Breast epithelium (tissue), 4 donors: Measurements from ENCODE around the gene SMARCD3. TPM values are rescaled to one million over a fixed set of nuclear protein-coding genes. Genes with fewer than 3 reads are reported as not detected.

Experiments
- DNase-seq, 2 donors: peaks; one replicate each; pipeline ENCODE4 v3.0.0-alpha.2; 2019; ENCODE audit warnings: low spot score in 2 of 2
- H3K27ac ChIP-seq, 2 donors: fragments of 200-600 bp; sonication (generic) in 1 of 2; one replicate each; pipeline ENCODE4 v1.5.1; 2016 to 2019; ENCODE audit warnings: mild to moderate bottlenecking in 1 of 2
- H3K27me3 ChIP-seq, 2 donors: fragments of 200-600 bp; sonication (generic) in 1 of 2; one replicate each; pipeline versions ENCODE4 v1.5.1 to v1.6.0; 2017 to 2019; ENCODE audit warnings: control low read depth in 1 of 2, mild to moderate bottlenecking in 1 of 2
- H3K36me3 ChIP-seq: fragments of 200-600 bp; one replicate; pipeline ENCODE4 v1.5.1; 2019
- H3K4me1 ChIP-seq, 2 donors: fragments of 200-600 bp; sonication (generic); one replicate each; pipeline ENCODE4 v1.5.1; 2016 to 2019; ENCODE audit warnings: control low read depth in 1 of 2
- H3K4me3 ChIP-seq, 3 donors: fragments of 200-600 bp; sonication (generic); 1 replicate in 2 of 3; 2 replicates in 1 of 3; pipeline ENCODE4 v1.5.1; 2016 to 2019; ENCODE audit warnings: mild to moderate bottlenecking in 3 of 3, moderate library complexity in 2 of 3
- H3K9me3 ChIP-seq, 2 donors: fragments of 200-600 bp; sonication (generic) in 1 of 2; one replicate each; pipeline ENCODE4 v1.5.1; 2016 to 2019; ENCODE audit warnings: control low read depth in 1 of 2
- POLR2A ChIP-seq: fragments of 450-650 bp; IDR thresholded peaks from one replicate; pipeline ENCODE4 v1.6.1; 2016; ENCODE audit warnings: antibody characterized with exemption, mild to moderate bottlenecking, moderate library complexity
- POLR2AphosphoS5 ChIP-seq, 3 donors: sonication (generic); formaldehyde crosslinking; IDR thresholded peaks; one replicate each; pipeline ENCODE4 v1.6.1; 2017; ENCODE audit warnings: antibody characterized with exemption in 3 of 3
- intact Hi-C: fragments of 100-400 bp; cut with DNase I; formaldehyde crosslinking; loops from one replicate; pipeline ENCODE4 v1.15.1; 2023; ENCODE audit warnings: low total_unique reads
- total RNA-seq, 3 donors: library from RNA; depleted of rRNA; stranded (reverse); fragments of >200 nt; gene quantifications; one replicate each; pipeline ENCODE4 v1.1.0, GENCODE V29; 2016
- TF ChIP-seq, protein P1 (sequence below), 3 donors: fragments of 450-650 bp; IDR thresholded peaks; one replicate each; pipeline ENCODE4 v1.5.1; 2016 to 2017; ENCODE audit warnings: antibody characterized with exemption in 3 of 3, mild to moderate bottlenecking in 3 of 3, moderate library complexity in 3 of 3

The SMARCD3 gene
- total RNA-seq, 3 donors from 2014 or later: 21.3 to 69.5 (median 43.5) TPM

DNA sequence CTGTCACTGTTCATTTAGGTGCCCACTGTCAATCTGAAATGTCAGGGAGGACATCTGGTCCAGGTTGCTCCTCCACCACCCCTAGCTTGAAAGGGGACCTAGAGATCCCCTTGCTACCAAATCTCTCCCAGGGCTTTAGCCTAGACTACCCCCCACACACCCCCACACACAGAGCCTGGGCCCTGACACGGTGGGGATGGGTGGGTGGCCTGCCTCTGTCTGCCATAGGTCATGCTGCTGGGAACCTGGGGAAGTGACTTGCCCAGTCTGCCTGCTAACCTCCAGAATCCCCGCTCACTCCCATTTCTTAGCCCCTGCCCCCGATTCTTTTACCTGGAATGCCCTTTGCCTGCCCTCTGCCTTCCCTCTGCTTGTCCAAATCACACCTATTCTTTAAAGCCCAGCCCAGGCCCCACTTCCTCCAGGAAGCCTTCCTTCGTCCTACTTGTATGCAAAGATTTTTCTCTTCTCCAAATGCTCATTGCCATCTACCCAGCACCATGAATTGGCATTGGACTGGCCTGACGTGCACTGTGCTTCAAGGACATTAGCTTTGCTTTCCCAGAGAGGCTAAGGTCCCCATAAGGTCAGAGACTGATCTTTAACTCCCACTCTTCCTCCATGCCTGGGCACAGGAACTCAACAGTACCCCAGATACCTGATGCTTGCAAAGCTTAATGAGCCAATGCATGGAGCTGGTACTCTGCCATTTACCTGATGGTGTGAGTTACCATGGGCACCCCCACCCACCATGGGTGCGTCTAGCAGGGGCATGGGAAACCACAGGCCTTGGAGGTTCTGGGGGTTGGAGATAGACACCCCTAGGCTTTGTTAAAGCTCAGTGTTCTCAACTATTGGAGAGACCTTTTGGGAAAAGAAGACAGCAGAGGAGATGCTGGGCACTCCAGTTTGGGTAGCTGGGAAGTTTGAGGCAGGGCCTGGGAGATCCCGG lies 2.0 kb upstream of the SMARCD3 start:
- intact Hi-C loops: no loop called here
- Histone ChIP-seq H3K4me3 (peak overlapping the region in 2 of 3 donors; percentile 66 to 86), H3K4me1 (peaks cover under 1 to 11% of the 10 kb centered on the region in 2 donors), H3K27me3 (no peaks in the 10 kb centered on the region), H3K9me3 (no peaks in the 10 kb centered on the region), H3K36me3 (no peaks in the 10 kb centered on the region), H3K27ac (peak overlapping the region; percentile 84 to 94)
- no peak for DNase-seq
- no peak for TF ChIP-seq POLR2AphosphoS5 (IDR thresholded peaks at IDR 0.05)
- no peak for TF ChIP-seq POLR2A
- TF ChIP-seq, protein P1, sequence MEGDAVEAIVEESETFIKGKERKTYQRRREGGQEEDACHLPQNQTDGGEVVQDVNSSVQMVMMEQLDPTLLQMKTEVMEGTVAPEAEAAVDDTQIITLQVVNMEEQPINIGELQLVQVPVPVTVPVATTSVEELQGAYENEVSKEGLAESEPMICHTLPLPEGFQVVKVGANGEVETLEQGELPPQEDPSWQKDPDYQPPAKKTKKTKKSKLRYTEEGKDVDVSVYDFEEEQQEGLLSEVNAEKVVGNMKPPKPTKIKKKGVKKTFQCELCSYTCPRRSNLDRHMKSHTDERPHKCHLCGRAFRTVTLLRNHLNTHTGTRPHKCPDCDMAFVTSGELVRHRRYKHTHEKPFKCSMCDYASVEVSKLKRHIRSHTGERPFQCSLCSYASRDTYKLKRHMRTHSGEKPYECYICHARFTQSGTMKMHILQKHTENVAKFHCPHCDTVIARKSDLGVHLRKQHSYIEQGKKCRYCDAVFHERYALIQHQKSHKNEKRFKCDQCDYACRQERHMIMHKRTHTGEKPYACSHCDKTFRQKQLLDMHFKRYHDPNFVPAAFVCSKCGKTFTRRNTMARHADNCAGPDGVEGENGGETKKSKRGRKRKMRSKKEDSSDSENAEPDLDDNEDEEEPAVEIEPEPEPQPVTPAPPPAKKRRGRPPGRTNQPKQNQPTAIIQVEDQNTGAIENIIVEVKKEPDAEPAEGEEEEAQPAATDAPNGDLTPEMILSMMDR (IDR thresholded peaks at IDR 0.05): no peak

DNA sequence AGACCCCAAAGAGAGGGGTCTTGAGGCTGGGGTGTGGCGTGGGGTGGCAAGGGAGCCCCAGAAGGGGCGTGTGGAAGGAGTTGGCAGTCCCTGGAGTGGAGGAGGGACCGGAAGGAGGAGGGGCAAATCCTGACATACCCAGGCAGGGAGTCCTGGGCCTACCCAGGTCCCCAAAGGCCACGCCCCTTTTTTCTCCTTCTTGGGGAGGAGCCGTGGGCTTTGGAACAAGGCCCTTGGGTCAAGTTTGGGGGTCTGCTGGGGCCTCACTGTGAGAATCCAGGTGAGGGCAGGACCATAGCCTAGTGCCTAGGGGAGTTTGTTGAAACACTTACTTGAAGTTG lies 1.2 kb upstream of the SMARCD3 start:
- H3K36me3 ChIP-seq: no peaks in the 10 kb centered on the region

DNA sequence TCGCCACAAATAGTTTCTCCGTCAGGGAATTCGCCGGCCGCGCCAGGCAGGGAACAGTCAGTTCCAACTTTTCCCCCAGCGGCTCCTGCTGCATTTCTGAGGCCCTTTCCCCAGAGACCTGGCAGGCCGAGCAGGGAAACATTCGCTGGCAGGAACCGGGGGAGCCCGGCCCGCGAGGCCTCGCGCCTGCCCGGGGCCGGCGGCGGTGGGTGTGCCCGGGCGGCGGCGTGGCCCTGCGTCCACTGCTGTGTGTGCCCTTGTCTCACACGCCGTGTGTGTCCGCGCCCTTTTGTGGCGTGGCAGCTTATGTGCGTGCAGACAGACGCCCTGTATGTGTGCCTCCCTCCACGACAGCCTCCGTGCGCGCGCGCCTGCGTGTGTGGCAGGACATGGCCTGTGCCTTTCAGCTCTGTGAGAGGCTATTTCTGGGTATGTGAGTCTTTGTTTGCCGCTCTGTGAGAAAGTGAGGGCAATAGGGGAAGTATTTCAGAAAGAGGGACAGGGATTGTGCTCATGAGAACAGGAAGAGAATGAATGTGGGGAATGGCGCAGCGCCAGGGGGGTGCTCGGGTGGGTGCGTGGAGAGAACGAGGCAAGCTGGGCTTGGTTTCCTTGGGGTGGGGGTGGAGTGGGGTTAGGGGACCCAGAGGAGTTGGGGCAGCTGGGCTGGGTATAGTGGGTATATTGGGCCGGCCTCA lies 689 bp upstream of the SMARCD3 start:
- Histone ChIP-seq H3K27me3 (no peaks in the 10 kb centered on the region), H3K4me3 (peak overlapping the region; percentile 58 to 86 (median 68)), H3K4me1 (peaks cover 9 to 21% of the 10 kb centered on the region in 2 donors), H3K27ac (peak overlapping the region; percentile 84 to 94), H3K36me3 (no peaks in the 10 kb centered on the region), H3K9me3 (no peaks in the 10 kb centered on the region)
- TF ChIP-seq, protein P1 (IDR thresholded peaks at IDR 0.05): no peak
- TF ChIP-seq POLR2A (no peak), POLR2AphosphoS5 (IDR thresholded peaks at IDR 0.05) (no peak)
- intact Hi-C loops: no loop called here
- DNase-seq: peak in 1 of 2 donors; percentile 43

More for the DNA sequence above, 1.2 kb upstream of the SMARCD3 start:
- Histone ChIP-seq H3K9me3 (no peaks in the 10 kb centered on the region), H3K27ac (peak overlapping the region; percentile 84 to 94), H3K27me3 (no peaks in the 10 kb centered on the region), H3K4me3 (peak overlapping the region; percentile 58 to 86 (median 68)), H3K4me1 (peaks cover 8 to 19% of the 10 kb centered on the region in 2 donors)
- peak in 1 of 2 donors; percentile 62 for DNase-seq
- intact Hi-C loops: no loop called here
- TF ChIP-seq POLR2A: no peak
- TF ChIP-seq POLR2AphosphoS5 (IDR thresholded peaks at IDR 0.05): no peak
- TF ChIP-seq, protein P1 (IDR thresholded peaks at IDR 0.05): no peak

DNA sequence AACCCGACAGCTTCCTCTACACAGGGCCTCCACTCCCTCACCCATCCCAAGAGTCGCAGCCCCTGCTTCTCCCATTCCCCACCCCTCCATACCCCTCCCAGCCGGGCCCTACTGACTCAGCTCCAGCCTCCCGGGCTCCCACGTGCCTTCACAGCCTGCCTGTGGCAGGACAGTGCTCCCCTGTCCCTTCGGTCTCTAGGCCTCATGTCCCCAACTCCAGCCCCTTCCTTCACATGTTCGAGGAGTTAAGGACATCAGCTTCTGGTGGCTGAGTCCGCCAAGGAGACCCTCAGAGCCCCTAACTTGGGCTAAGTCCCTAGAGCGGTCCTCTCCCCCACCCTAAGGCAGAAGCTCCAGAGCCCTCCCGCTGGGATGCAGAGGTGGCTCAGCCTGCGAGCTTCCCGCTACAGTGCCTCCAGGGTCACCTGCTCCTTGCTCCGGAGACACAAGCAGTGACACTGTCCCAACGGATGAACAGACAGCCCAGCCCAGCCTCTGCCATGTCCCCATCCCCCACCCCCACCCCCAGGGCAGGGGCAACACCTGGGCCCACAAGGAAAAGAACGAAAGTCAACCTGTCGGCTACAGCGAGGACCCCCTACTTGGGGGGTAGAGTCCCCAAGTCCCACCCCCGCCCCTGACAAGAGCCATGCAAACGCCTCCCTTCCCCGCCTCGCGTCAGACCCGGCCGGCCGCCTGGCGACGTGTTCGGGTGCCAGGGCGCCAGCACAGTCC lies 716 bp downstream of the SMARCD3 start:
- H3K9me3 ChIP-seq: no peaks in the 10 kb centered on the region
- intact Hi-C loops: loop anchor here (2.0 kb wide), 1 partner anchor 65 kb away; no protein-coding TSS in a partner anchor
- DNase-seq: no peak
- H3K36me3 ChIP-seq: no peaks in the 10 kb centered on the region
- H3K4me1 ChIP-seq: peaks cover 9 to 21% of the 10 kb centered on the region in 2 donors
- peak overlapping the region; percentile 84 to 94 for H3K27ac ChIP-seq
- TF ChIP-seq POLR2AphosphoS5 (IDR thresholded peaks at IDR 0.05): no peak
- TF ChIP-seq POLR2A: no peak
- TF ChIP-seq, protein P1 (IDR thresholded peaks at IDR 0.05): no peak
- no peaks in the 10 kb centered on the region for H3K27me3 ChIP-seq
- peak overlapping the region; percentile 58 to 86 (median 68) for H3K4me3 ChIP-seq
